Adrenal gland (tissue), 5 donors: ENCODE data around the gene ADPRM.

Experiments
- CTCF ChIP-seq, 6 experiments: fragments of 450-650 bp in 4 of 6; fragments of 200-600 bp in 2 of 6; sonication (generic) in 1 of 6; IDR thresholded peaks; 1 replicate in 5 of 6; 2 replicates in 1 of 6; pipeline versions ENCODE4 v1.5.1 to v1.8.0; 2016 to 2021; ENCODE audit warnings: antibody characterized with exemption in 6 of 6, mild to moderate bottlenecking in 2 of 6, moderate library complexity in 1 of 6
- POLR2A ChIP-seq, 2 donors: fragments of 450-650 bp; IDR thresholded peaks; one replicate each; pipeline ENCODE4 v1.6.1; 2017; ENCODE audit warnings: antibody characterized with exemption in 2 of 2, mild to moderate bottlenecking in 2 of 2, moderate library complexity in 1 of 2
- donor health status: DM: no; HTN: no; CAD: no.

- peak; percentile 42 to 73 (median 54) for TF ChIP-seq CTCF (IDR thresholded peaks at IDR 0.05)
- TF ChIP-seq POLR2A (IDR thresholded peaks at IDR 0.05): no peak
Measured at GRCh38 chr17:10754109-10754508, 56.7 kb downstream of the ADPRM start.
